GM18873 (cell line): ENCODE data around the gene ACTN3.
A peak's percentile ranks its signal among the peaks of the same experiment; 100 is the strongest.
"Not testable (repeated sequence)": the region's sequence is repeated elsewhere in the genome, so short reads cannot be mapped to it uniquely, and the experiment has no call there.

Experiments used
- ATAC-seq: cut with Tn5 transposase; IDR thresholded peaks from one replicate; pipeline ENCODE4 v1.9.1; 2021; ENCODE audit warnings: mild to moderate bottlenecking, moderate library complexity, moderate number of reproducible peaks; ENCODE audit not compliant: unreplicated experiment, low FRiP score

The ACTN3 gene

DNA sequence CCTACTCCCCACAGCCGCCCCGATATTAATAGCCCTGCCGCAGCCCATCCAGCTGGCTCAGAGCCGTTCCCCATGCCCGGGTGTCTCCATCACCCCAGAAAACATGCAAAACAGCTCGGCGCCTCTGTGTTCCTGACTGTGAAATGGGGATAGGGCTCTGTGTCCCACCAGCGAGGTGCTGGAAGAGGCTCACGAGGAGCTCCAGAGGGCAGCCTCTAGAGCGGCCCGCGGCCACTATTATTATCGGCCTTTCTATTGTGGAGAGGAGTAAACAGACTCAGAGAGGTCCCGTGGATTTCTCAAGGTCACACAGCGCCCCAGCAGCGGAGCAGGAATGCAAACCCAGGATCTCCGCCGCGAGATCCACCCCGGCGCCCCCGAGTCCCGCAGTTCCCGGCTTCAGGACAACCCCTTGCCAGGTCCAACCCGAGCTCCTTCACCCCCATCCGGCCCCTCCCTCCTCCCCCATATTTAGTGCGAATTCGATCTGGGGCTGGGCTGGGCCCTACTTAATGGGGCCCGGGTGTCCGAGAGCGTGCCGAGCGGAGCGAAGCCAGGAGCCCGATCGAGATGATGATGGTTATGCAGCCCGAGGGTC lies at the start of gene ACTN3:
Gene ACTN3 (plus strand): TSS at position 536 of the 598 bp plus-strand sequence. CDS start 35 bp downstream, at position 571.
- no peak for ATAC-seq

DNA sequence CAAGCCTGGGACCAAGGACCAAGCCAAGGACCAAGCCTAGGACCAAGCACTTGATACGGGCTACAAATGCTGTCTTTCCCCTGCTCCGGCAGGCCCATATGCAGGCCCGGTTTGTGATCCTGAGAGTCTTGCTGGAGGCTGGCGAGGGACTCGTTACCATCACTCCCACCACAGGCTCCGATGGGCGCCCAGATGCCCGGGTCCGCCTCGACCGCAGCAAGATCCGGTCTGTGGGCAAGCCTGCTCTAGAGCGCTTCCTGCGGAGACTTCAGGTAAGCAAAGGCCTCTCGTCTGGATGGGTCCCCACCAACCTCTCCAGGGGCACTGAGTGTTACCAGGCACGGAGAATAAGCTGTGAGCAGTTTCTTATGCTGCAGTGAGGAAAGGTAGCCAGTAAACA lies 49.5 kb upstream of the ACTN3 start:
- no peak for ATAC-seq

DNA sequence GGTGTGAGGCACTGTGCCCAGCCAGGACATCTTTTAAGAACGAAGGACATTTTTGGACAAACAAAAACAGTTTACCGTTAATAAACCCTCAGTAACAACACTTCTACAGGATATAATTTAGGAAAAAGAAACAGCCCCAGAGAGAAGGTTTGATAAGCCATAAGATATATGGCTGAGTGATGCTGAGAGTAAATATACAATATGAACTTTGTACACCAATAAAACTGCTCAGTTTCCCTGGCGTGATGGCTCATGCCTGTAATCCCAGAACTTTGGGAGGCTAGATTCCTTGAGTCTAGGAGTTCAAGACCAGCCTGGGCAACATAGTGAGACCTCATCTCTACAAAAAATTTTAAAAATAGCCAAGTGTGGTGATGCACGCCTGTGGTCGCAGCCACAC lies 48.2 kb upstream of the ACTN3 start:
- ATAC-seq = no peak

DNA sequence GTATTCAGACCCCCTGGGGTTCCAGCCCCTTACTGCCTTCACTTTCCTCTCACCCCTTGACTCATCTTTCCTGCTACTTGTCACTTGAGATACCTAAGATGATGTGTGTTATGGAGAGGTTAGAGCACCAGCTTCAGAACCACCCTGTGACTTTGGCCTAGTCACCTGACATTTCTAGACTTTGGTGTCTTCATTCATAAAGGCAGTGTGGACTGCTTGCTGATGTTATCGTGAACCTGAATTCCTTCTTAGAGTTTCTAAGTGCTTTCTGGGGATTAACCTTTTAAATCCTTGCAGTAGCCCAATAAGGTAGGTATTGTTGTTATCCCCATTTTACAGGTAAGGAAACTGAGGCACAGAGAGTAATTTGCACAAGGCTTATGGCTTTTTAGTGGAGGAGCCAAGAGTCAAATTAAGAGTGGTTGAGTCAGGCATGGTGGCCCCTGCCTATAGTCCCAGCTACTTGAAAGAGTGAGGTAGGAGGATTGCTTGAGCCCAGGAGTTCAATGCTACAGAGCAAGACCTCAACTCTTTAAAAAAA lies 41.4 kb upstream of the ACTN3 start:
- ATAC-seq = no peak

DNA sequence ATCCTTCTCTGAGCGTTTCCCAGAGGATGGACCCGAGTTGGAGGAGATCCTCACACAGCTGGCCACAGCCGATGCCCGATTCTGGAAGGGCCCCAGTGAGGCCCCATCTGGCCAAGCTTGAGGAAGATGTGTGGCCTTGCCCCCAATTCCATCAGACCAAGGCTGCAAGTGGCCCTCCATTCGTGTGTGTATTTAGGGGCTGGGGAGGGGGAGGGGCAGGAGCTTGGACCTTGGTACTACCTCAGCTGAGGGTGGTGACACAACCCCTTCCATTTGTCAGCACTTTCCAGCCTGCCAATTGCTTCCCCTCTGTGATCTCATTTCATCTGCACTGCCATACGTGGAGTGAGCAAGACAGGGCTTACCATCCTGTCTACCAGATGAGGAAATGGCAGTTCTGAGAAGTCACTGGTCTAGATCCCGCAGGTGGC lies 37.6 kb upstream of the ACTN3 start:
- ATAC-seq = no peak

DNA sequence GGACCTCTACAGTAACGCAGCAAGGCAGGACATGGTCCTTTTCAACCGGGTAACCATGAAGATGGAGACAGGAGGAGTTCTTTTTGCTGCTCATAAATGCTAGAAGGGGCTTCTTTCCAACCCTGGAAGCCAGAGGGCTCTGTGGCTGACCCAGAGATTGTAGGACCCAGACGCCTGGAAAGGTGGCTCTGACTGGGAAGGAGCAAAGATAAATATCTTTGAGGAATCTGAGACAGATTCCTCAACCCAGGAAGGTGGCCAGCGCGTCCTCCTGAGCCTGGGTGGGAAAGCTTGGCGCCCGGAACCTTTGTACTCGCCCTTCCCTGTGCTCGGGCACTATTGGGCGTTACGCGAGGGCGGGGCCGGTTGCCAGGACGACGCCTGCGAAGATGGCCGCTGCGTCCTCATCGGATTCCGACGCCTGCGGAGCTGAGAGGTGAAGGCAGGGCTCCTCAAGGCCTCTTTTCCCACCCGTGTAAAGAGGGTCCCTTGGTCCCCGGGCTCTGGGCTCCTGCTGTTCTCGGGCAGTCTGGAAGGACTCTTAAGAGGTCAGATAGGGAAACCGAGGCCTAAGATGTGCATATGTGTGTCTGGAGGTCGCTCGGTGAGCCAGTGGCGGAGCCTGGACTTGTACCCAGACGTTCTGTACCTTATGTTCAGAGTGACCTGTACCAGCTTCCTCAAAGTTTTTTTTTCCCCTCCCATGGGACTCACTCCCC lies 36.3 kb upstream of the ACTN3 start, which contains the start of gene BBS1:
Gene BBS1 (plus strand): TSS at position 365 of the 719 bp plus-strand sequence. CDS start 25 bp downstream, at position 390.
- ATAC-seq = peak; percentile 55

DNA sequence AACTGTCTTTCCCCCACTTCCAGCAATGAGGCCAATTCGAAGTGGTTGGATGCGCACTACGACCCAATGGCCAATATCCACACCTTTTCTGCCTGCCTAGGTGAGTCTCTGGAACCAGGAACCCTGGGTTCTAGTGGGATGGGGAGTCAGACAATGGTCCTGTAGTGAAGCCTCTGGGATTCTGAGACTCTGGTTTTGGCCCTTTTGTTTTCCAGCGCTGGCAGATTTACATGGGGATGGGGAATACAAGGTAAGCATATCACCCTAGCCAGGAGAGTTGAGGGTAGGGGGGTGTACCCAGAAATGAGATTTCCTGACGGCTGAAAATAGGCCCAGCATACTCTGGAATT lies 35.7 kb upstream of the ACTN3 start:
- ATAC-seq = no peak

DNA sequence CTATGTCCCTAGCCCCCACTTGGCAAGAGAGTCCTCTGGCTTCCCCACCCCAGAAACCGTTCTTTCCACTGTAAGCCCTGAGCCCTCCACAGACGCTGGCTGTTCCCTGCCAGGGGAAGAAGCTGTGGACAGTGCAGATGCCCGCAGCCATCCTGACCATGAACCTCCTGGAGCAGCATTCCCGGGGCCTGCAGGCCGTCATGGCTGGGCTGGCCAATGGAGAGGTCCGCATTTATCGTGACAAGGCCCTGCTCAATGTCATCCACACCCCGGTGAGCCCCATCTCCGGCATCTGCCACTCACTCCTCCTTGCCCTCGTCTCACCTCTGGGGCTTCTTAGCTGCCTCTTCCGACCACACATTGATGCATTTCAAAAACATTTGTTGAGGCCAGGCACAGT lies 23.1 kb upstream of the ACTN3 start:
- no peak for ATAC-seq

DNA sequence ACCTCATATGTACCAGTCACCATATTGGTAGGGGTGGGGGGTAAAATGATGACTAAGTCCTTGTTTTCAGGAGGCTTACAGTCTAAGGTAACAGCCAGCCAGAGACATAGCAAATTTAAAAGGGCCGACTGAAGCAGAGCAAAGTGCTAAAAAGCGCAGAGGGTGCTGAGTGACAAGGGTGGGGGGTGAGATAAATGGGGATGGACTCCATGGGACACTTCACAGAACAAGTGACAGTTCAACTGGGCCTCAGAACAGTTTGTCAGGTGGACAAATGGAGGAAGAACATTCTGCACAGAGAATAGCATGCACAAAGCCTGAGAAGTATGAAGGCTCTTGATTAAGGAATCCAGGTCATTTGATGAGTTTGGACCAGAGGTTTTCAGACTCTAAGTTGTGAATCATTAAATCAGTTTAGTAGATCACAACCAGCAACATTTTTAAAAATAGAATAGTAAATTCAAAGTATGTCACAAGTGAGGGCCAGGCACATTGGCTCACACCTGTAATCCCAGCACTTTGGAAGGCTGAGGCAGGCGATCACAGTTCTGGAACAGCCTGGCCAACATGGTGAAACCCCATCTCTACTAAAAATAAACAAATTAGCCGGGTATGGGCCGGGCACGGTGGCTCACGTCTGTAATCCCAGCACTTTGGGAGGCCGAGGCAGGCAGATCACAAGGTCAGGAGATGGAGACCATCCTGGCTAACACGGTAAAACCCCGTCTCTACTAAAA lies 22.2 kb upstream of the ACTN3 start:
- ATAC-seq = no peak

DNA sequence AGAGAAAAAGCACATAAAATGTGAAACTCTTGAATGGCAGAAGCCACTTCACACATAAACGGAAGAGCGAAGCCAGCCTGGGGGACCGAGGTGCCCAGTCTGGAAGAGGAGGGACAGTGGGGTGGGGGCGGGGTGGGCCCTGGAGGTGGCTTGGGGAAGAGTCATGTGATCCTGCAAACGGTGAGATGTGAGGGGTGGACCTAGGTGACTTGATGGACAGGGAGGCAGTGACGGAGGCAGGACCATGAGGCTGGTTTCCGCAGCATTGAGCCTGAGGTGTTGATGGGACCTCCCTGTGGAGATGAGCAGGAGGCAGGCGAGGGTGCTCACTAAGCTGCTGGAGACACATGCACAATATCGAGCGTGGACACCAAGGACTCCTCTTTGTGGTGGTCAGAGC lies 17.6 kb upstream of the ACTN3 start:
- ATAC-seq = no peak

DNA sequence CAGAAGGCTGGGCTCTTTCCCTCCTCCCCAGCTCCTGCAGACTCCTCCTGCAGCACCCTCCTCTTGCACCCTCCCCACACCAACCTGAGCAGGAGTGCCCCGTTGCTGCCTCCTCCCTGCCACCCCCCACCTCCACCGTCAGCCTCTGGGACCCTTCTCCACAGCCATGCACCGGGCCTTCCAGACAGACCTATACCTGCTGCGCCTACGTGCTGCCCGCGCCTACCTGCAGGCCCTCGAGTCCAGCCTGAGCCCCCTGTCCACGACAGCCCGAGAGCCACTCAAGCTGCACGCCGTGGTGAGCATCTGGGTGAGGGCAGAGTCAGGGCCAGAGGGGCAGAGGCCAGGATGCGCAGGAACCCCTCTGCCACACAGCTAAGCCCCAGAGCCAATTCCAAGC lies 17.0 kb upstream of the ACTN3 start:
- no peak for ATAC-seq

DNA sequence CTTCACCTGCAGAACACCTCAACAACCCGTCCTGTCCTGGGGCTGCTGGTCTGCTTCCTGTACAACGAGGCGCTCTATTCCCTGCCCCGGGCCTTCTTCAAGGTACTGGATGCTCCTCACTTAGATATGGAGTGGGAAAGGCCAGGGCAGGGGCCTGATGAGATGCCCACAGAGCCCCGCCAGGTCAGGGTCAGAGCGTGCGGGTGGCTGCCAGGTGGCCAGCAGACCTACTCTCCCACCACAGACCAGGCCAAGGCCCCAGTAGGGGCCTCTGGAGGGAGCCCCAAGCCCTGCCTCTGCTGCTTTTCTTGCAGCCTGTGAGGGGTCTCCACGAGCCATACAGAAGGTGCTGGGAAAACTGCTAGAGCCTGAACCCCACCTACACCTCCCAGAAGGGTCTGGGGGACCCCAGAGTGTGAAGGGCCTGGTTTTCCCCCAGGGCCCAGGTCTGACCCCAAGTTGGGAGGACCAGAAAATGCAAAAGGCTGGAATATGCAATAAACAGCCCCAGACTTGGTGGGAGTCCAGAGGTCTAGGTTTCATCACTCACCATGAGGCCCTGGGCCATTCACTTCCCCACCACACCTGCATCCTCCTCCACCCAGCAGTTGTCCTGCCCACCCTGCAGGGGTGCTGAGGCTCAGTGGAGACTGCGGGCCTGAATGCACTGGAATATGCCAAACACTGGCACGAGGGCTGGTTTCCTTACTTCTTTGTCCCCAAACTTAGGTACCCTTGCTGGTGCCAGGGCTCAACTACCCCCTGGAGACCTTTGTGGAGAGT lies 15.6 kb upstream of the ACTN3 start:
- no peak for ATAC-seq

DNA sequence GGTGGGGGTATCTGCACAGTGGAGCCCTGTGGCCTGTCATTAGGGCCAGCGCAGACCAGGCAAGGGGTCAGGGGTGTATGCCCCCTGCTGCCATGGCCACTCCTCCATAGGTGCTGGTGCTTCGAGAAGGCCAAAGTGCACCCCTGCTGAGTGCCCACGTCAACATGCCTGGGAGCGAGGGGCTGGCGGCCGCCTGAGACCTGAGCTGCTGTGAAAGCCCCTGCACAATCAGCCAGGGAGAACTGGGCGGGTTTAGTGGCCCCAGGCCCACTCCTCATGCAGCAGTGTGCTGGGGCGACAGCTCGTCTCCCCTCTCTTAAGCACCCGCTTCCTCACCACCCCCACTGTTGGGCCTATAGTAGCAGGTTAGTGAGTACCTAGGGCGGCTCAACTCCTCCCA lies 14.9 kb upstream of the ACTN3 start:
- no peak for ATAC-seq

DNA sequence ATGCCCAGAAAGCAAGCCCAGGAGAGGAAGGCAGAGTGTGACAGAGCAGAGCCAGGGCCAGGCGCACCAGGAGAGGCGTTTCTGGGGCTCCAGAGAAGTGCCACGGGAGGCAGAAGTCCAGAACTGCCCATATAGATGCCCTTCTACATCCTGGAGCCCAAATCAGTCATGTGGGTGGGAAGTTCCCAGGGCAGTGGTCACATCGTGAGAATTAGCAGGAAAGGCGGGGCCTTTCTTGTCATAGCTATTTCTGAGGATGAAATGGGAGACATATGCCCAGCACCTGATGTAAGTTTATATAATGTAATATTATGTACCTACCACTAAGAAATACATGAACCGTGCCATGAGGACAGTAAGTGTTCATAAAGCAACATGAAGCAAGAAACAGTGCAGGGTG lies 13.9 kb upstream of the ACTN3 start:
- no peak for ATAC-seq

DNA sequence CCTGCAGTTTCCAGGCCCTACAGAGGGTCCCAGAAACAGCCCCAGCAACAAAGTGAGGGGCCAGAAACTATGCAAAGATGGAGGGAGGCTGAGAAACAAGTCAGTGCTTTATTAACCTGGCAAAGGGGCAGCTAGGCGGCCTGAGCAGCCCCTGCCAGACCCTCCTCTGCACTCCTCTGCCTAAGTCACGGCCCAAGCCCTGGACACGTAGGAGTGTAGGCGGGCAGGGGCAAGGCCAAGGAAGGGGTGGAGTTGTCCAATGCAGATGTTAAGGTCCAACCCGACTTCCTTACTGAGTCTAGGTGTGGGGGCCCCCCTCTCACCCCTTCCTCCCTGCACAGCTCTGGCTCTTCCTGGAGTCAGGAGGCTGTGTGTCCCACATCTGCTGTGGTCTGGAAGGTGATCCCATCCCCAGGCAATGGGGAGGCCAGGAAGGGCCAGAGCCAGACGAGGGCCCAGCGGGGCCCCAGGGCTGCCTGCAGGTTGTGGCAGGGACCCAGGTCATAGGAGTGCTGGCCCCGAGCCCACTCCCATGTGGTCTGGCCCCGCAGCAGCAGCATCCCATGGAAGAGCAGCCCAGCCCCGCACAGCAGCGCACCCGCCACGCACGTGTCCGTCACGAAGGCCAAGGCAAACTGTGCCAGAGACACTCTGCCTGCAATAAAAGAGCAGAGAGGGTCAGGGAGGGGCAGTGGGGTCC lies 7.4 kb upstream of the ACTN3 start:
- ATAC-seq = no peak

DNA sequence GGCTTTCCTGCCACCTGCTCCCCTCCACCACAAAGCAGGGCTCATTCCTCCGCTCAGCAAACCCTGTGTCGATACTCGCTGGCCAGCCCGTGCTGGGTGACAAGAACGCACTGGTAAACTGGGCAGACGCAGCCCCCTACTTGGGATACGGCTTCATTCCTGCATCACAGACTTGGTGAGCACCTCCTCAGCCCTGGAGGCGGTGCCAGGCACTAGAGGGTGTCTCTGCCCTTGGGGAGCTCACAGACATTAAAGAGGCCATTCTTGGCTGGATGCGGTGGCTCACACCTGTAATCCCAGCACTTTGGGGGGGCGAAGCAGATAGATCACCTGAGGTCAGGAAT lies 6.9 kb upstream of the ACTN3 start:
- no peak for ATAC-seq

DNA sequence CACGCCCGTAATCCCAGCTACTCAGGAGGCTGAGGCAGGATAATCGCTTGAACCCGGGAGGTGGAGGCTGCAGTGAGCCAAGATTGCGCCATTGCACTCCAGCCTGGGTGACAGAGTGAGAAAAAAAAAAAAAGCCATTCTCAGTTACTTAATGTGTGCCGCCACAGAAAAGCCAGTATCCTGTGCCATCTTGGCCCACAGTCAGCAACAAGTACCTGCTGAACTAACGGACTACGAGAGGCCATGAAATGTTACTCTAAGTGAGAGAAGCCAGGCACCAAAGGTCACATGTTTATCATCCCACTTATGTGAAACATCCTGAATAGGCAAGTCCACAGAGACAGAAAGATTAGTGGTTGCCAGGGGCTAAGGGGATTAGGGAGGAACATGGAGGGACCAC lies 6.1 kb upstream of the ACTN3 start:
- not testable (repeated sequence) for ATAC-seq

DNA sequence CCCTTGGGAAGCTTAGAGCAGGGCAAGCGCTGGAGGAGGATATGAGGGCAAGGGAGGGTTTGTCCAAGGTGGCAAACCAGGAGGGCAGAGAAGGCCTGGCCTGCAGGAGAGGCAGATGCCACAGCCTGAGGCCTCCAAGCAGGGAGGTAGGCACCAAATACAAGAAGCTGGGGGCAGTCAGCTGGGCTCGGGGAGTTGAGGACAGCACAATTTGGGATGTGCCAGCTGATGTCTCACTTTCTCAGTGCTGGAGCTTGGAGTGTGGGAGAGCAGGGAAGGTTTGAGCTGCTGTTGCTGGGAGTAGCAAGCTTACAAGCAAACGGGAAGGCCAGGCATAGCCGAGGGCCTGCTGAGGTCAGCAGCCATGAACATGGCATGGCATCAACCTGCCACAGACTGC lies 4.8 kb upstream of the ACTN3 start:
- ATAC-seq = no peak

DNA sequence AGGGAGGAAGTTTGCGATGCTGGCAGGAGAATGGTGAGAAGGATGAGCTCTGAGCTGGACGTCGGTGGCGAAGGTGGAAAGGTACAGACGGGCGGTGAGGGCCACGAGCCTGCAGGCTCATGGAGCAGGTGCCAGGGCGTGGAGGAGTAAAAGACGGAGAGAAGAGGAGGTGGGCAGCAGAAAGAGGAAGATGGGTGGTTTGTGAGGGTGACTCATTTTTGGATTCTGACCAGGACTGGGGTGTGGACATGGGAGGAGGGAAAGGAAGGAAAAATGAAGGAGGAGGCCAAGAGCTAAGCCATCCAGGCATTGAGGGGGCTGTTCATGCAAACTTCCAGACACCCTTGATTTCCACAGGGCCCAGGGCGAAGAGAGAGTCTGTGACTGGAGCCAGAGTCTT lies 4.3 kb upstream of the ACTN3 start:
- ATAC-seq = no peak
